RPMI7951 (cell line): Measurements from ENCODE around the gene HMG20A. TPM values are rescaled to one million over a fixed set of nuclear protein-coding genes. Genes with fewer than 3 reads are reported as not detected.

Experiments used
- DNase-seq: peaks from one replicate; pipeline ENCODE4 v3.0.0-alpha.2; 2012; ENCODE audit warnings: low read depth
- total RNA-seq: library from RNA; depleted of rRNA; stranded (reverse); fragments of >200 nt; shearing (Covaris generic); gene quantifications from 2 replicates; pipeline ENCODE4 v1.2.3, GENCODE V29; 2014

Gene HMG20A
- total RNA-seq, 1 experiment from 2014 or later, result 37.8 TPM

DNA sequence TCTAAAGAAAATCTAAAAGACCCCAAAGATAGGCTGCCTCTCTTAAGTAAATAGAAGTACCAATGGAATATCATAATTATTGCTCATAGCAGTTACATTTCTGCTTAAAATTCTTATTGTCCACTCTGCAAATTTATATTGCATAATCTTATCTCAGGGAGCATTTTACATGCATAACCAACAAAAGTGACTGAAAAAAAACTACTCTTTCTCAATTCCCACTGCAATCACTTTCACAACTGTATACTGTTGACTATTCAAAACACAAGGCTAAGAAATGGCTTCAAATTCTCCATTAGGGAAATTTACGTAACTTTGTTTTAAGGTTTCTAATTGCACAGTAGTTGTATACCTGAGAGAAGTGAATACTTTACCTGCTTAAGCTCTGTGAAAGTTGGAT, 56.3 kb downstream of the HMG20A start:
- no peak for DNase-seq

GRCh38 chr15:77478051-77478450, 57.4 kb downstream of the HMG20A start:
- DNase-seq, result no peak

GRCh38 chr15:77479015-77479414, 58.3 kb downstream of the HMG20A start:
- no peak for DNase-seq

DNA sequence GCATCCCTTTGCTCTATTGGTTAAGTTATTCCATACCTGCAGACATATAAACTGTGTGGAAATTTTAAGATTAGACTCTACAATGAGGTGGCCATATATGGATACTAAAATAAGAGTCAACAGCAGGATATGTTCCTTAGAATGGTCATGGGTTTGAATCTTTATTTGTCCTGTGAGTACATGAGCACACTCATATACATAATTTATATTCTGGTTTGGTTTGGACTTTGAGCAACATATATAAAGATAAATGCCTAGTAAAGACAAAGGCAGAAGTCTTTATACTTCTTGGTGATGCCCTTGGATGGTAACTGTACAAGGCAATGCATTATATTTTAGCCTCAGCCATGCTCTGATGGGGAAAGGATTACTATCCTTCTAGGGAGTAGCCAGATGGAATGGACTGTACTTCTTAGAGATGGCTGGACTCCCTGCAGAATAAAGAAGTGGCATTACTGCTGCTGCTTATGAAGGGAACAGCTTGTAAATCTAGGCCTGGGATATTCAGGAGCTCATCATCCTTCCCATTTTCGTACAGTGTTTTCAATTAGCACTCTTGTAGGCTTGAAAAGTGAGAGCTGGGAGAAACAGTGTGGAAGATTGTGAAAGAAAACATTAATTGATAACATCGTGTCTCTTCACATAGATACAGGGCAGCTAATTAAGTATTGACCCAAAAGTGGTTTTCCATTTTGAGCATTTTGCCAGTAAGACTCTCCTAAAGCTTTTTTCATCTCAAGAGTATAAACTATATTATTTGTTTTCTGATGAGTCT, 60.4 kb downstream of the HMG20A start:
- no peak for DNase-seq

DNA sequence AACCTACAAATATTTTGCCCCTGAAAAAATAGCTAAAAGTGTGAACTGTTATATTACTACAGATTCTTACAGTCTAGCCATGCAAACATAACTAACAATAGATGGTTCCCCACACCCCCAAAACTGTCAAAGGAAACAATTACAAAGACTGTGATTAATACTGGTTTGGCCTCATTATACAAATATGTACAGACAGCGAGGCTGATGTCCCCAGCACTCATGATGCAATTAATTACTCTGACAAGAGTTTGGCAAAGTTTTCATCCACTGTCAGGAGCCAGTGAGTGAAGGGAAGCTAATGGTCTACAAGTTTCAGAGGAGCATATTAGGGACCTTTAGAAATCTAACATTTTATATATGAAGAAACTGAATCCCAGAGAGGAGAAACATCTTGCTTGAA, 61.0 kb downstream of the HMG20A start:
- peak; percentile 29 for DNase-seq

GRCh38 chr15:77482570-77482969, 61.9 kb downstream of the HMG20A start:
- peak; percentile 35 for DNase-seq

GRCh38 chr15:77483425-77484140, 62.9 kb downstream of the HMG20A start:
- no peak for DNase-seq

DNA sequence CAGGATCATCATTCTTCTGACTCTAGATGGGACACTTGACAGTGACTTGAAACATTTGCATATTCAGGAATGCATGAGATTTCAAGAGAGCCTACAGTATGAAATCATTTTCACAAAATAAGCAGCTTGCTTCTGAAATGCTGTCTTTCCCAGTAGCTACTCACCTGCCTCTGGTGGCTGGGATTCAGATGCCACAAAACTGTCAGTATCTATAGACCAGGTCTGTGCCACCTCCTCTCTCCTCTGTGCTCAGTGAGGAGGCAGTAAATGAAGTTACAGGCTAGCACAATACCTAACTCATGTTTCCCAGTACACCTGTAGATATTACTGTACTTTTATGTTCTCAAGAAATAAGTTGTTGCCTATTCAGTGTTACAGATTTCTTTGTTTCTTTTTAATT, 64.3 kb downstream of the HMG20A start:
- DNase-seq, result no peak

GRCh38 chr15:77486542-77487468, 66.1 kb downstream of the HMG20A start:
- DNase-seq, result no peak

- no peak for DNase-seq
Observed at GRCh38 chr15:77487469-77487842, 66.8 kb downstream of the HMG20A start.

GRCh38 chr15:77487888-77488287, 67.2 kb downstream of the HMG20A start:
- DNase-seq, result no peak

- no peak for DNase-seq
Observed at GRCh38 chr15:77489647-77490046, 69.0 kb downstream of the HMG20A start.

DNA sequence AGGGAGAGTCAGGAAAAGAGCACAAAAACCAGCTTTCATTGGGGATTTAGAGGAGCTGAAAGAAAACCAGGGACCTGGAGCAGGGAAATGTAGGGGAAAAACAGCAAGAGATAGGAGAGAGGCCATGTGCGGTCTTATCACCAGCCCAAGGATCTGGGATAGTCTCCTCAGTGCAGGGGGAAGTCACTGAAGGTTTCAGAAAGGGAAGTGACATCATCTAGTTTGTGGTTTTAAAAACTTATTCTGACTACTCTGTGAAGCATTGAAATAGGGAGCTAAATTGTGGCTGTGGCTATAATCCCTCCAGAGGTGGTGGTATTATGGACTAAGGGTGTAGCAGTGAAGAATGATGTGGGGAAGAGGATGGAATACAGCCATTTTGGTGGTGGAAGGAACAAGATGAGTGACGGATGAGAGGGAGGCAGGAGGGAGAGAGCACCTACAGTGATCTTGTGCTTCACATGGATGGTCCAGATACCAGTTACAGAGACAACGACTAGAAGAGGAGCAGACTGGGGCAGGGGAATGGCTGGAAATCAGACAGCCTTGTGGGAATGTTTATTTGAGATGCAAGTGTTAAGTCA, 72.7 kb downstream of the HMG20A start:
- DNase-seq, result peak; percentile 43

DNA sequence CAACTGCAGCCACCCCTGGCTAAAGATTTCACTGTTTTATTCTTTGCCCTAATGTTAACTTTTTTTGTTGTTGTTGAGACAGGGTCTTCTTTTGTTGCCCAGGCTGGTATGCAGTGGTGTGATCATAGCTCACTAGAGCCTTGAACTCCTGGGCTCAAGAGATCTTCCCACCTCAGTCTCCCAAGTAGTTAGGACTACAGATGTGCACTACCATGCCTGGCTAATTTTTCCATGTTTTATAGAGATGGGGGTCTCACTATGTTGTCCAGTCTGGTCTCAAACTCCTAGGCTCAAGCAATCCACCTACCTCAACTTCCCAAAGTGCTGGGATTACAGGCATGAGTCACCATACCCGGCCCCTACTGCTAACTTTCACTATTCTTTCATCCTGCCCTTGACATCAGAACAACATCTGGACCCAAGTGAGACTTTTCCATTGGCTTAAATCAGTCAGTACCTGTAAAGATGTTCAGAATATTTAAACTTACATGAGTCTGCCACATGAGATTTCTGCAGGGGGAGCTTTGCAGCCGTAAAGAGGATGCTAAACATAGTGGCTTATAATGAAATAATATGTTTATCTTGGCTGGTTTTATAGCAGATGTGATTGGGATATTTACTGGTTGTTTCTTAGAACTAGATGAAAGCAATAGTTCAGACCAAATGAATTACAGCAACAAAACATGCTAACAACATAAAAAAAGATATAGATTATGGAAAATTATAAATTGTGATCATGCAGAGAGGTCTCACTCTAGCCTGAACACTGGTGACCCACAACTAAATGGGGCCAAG, 73.6 kb downstream of the HMG20A start:
- no peak for DNase-seq

DNA sequence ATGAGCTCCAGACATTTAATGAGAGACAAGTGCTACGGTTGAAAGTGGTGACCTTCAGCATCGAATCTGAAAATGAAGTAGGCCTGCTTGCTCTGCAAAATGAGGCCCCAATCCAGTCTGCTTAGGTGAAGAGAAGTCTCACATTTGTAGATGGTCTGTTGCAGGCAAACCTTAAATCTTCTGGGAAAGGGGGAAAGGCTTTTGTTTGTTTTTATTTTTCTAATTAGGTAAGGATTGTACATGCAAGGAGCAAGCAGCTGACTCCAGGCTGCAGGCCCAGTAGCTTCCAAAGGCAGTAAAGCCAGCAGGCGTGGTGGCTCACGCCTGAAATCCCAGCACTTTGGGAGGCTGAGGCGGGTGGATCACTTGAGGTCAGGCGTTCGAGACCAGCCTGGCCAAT, 74.3 kb downstream of the HMG20A start:
- DNase-seq, result no peak

GRCh38 chr15:77495838-77496596, 75.3 kb downstream of the HMG20A start:
- peak; percentile 24 for DNase-seq

- peak; percentile 96 for DNase-seq
Observed at GRCh38 chr15:77496715-77497109, 76.0 kb downstream of the HMG20A start.

- DNase-seq, result peak; percentile 95
Observed at GRCh38 chr15:77497110-77497737, 76.5 kb downstream of the HMG20A start.

DNA sequence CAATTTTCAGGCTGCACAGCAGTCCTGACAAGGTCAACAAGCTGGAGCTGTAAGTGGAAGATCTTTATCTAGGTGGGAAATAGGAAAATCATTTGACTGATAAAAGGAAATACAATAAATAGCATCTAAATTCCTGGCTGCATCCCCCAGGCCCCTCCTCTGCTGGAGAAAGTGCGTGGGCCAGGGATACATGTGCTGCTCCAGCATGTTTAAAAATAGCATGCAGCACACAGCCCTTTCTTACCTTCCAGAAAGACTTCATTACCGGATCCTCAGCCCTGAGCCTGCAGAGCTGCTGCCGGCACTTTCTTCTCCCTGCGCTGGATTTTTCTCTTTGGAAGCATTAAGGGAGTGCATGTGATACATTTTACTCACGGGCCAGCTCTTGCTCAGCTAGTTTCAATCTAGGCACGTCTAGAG, 77.3 kb downstream of the HMG20A start:
- DNase-seq, result peak; percentile 51
